Stimulated activated CD8-positive, alpha-beta memory T cell treated with anti-CD3 and anti-CD28 coated beads, Interleukin-12 subunit alpha, Interleukin-12 subunit beta, amount 100 ng/mL, for 24 hours (primary cell): ENCODE measurements around the gene FGGY.

Source experiments
- DNase-seq: peaks from one replicate; pipeline ENCODE4 v3.0.0-alpha.2; 2020; ENCODE audit errors: extremely low read depth

The FGGY gene

GRCh38 chr1:59315529-59316463 is 18.9 kb downstream of the FGGY start:
- DNase-seq, result no peak

GRCh38 chr1:59316497-59317128 is 19.7 kb downstream of the FGGY start:
- DNase-seq, result no peak

- DNase-seq, result no peak
These were observed 20.4 kb downstream of the FGGY start for GRCh38 chr1:59317343-59317742.

- DNase-seq, result no peak
These were observed 20.9 kb downstream of the FGGY start for GRCh38 chr1:59317780-59318179.

GRCh38 chr1:59318271-59318860 is 21.5 kb downstream of the FGGY start:
- DNase-seq, result no peak

- DNase-seq, result no peak
These were observed 25.5 kb downstream of the FGGY start for GRCh38 chr1:59322394-59322793.

- DNase-seq, result no peak
These were observed 25.9 kb downstream of the FGGY start for GRCh38 chr1:59322814-59323213.

GRCh38 chr1:59323879-59324278 is 27.0 kb downstream of the FGGY start:
- no peak for DNase-seq

GRCh38 chr1:59328353-59328752 is 31.5 kb downstream of the FGGY start:
- no peak for DNase-seq

- no peak for DNase-seq
These were observed 32.6 kb downstream of the FGGY start for GRCh38 chr1:59329412-59330053.

GRCh38 chr1:59331686-59332620 is 35.1 kb downstream of the FGGY start:
- DNase-seq, result no peak

GRCh38 chr1:59332983-59333382 is 36.1 kb downstream of the FGGY start:
- no peak for DNase-seq

GRCh38 chr1:59333626-59334277 is 36.9 kb downstream of the FGGY start:
- no peak for DNase-seq

- no peak for DNase-seq
These were observed 43.8 kb downstream of the FGGY start for GRCh38 chr1:59340411-59341307.

GRCh38 chr1:59342801-59343575 is 46.1 kb downstream of the FGGY start:
- DNase-seq, result no peak

GRCh38 chr1:59343576-59343840 is 46.6 kb downstream of the FGGY start:
- no peak for DNase-seq

GRCh38 chr1:59345221-59345620 is 48.3 kb downstream of the FGGY start:
- no peak for DNase-seq

GRCh38 chr1:59346429-59346828 is 49.5 kb downstream of the FGGY start:
- no peak for DNase-seq

GRCh38 chr1:59349101-59349500 is 52.2 kb downstream of the FGGY start:
- DNase-seq, result no peak
